ENCODE results near the gene EPC1.
"Not testable (repeated sequence)": the region's sequence is repeated elsewhere in the genome, so short reads cannot be mapped to it uniquely, and the experiment has no call there.

Gene EPC1

DNA sequence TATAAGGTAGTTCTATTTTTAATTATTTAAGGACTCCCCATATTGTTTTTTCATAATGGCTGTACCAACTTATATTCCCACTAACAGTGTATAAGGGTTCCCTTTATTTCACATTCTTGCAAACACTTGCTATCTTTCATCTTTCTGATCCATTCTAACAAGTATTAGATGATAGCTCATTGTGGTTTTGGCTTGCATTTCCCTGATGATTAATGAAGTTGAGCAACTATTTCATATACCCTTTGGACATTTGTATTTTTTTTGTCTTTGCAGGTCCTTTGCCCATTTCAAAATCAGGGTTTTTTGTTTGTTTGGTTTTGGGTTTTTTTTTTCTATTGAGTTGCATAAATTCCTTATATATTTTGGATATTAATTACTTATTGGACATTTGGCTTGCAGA, 107.2 kb downstream of the EPC1 start:
- no peak for TF ChIP-seq CTCF (IDR thresholded peaks at IDR 0.05; ENCODE audit: low read depth, low read length)
- H3K4me1 ChIP-seq: no peaks in the 10 kb centered on the region
- H3K4me3 ChIP-seq (ENCODE audit: low read depth, low read length): no peak overlapping the region
- no peak for DNase-seq
- H3K27me3 ChIP-seq: no peaks in the 10 kb centered on the region
- H3K9me3 ChIP-seq: no peaks in the 10 kb centered on the region
- no peaks in the 10 kb centered on the region for H3K36me3 ChIP-seq

DNA sequence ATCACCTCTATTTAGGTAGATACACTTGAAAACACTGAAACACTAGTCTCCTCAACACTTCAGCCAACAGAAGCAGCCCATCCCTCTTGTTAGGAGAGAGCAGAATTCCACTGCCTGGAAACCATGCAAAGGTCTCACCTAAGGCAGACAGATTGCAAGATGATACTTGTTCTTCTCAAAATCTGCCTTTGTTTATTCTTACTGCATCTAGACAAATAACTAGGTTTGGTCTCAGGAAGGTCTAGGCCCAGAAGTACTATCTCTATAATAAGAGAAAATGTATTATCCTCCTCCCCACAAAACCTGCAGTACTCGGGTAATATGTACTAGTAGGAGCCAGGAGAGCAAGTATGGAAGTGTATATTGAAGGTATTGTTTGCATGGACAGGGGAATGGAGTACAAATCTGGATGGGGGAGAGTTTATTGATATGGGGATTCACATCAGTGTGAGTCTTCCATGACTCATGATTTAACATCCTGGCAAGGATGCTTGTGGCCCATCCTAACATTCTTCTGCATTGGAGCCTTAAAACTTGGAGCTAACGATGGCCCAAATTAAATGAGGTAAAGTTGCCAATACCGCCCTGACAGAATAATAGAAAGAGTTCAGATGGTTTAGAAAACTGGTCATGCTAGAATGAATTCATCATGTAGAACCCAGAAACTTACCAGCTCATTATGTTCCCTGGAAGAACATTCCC, 109.2 kb downstream of the EPC1 start:
- TF ChIP-seq CTCF (IDR thresholded peaks at IDR 0.05; ENCODE audit: low read depth, low read length): no peak

DNA sequence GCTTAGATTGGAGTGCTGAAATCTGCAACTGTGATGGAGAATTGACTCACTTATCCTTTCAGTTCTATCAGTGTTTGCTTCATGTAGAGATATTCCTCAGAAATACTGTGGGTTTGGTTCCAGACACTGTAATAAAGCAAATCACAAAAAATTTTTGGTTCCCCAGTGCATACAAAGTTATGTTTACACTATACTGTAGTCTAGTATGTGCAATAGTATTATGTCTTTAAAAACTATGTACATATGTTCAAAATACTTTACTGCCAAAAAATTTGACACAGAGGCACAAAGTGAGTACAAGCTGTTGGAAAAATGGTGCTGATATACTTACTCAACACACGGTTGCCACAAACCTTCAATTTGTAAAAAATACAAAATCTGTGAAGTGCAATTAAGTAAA, 112.5 kb downstream of the EPC1 start:
- Histone ChIP-seq H3K9me3 (no peaks in the 10 kb centered on the region), H3K27me3 (no peaks in the 10 kb centered on the region), H3K36me3 (no peaks in the 10 kb centered on the region), H3K4me1 (no peaks in the 10 kb centered on the region), H3K4me3 (ENCODE audit: low read depth, low read length) (no peak overlapping the region)
- TF ChIP-seq CTCF (IDR thresholded peaks at IDR 0.05; ENCODE audit: low read depth, low read length): no peak
- no peak for DNase-seq

More for the DNA sequence above, 109.2 kb downstream of the EPC1 start:
- Histone ChIP-seq H3K4me1 (no peaks in the 10 kb centered on the region), H3K27me3 (no peaks in the 10 kb centered on the region), H3K9me3 (no peaks in the 10 kb centered on the region), H3K36me3 (no peaks in the 10 kb centered on the region), H3K4me3 (ENCODE audit: low read depth, low read length) (no peak overlapping the region)
- DNase-seq: no peak

- not testable (repeated sequence) for H3K27me3 ChIP-seq; H3K4me1 ChIP-seq; H3K4me3 ChIP-seq (ENCODE audit: low read depth, low read length); H3K36me3 ChIP-seq; H3K9me3 ChIP-seq; DNase-seq
Measured at GRCh38 chr10:32233375-32233774, 113.6 kb downstream of the EPC1 start.

GRCh38 chr10:32232378-32232777, 114.6 kb downstream of the EPC1 start:
- no peak for TF ChIP-seq CTCF (IDR thresholded peaks at IDR 0.05; ENCODE audit: low read depth, low read length)
- no peak for DNase-seq
- Histone ChIP-seq H3K27me3 (no peaks in the 10 kb centered on the region), H3K4me3 (ENCODE audit: low read depth, low read length) (no peak overlapping the region), H3K9me3 (no peaks in the 10 kb centered on the region), H3K36me3 (no peaks in the 10 kb centered on the region), H3K4me1 (no peaks in the 10 kb centered on the region)

DNA sequence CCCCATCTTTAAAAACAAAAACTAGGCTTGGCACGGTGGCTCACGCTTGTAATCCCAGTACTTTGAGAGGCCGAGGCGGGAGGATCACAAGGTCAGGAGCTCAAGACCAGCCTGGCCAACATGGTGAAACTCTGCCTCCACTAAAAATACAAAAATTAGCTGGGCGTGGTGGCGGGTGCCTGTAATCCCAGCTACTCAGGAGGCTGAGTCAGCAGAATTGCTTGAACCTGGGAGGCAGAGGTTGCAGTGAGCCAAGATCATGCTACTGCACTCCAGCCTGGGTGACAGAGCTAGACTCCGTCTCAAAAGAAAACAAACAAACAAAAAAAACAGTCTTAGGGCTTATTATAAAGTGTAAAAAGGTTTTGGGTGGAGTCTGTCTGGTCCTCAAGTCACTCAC, 117.2 kb downstream of the EPC1 start:
- not testable (repeated sequence) for H3K9me3 ChIP-seq; H3K4me3 ChIP-seq (ENCODE audit: low read depth, low read length)

GRCh38 chr10:32229170-32229569, 117.8 kb downstream of the EPC1 start:
- no peak for TF ChIP-seq CTCF (IDR thresholded peaks at IDR 0.05; ENCODE audit: low read depth, low read length)
- H3K4me1 ChIP-seq: no peaks in the 10 kb centered on the region

More for the DNA sequence above, 117.2 kb downstream of the EPC1 start:
- H3K4me1 ChIP-seq, H3K36me3 ChIP-seq, H3K27me3 ChIP-seq, DNase-seq: not testable (repeated sequence)

More at GRCh38 chr10:32229170-32229569, 117.8 kb downstream of the EPC1 start:
- Histone ChIP-seq H3K36me3 (no peaks in the 10 kb centered on the region), H3K9me3 (no peaks in the 10 kb centered on the region), H3K4me3 (ENCODE audit: low read depth, low read length) (no peak overlapping the region), H3K27me3 (no peaks in the 10 kb centered on the region)
- DNase-seq: no peak

Measured in BE2C (cell line).